ENCODE results near the gene SGIP1. TPM values are rescaled to one million over a fixed set of nuclear protein-coding genes. Genes with fewer than 3 reads are reported as not detected.

The SGIP1 gene
- total and polyA plus RNA-seq, 2 experiments from 2014 or later, result 3.3 to 8.8 TPM

GRCh38 chr1:66493731-66494130 lies 40.2 kb upstream of the SGIP1 start:
- Histone ChIP-seq H3K36me3 (no peaks in the 10 kb centered on the region), H3K9me3 (ENCODE audit: low read depth) (no peaks in the 10 kb centered on the region), H3K27me3 (no peaks in the 10 kb centered on the region), H3K4me1 (ENCODE audit: low read depth) (peaks cover 30% of the 10 kb centered on the region), H3K27ac (peak overlapping the region; percentile 75), H3K4me3 (no peak overlapping the region)
- no peak for DNase-seq (ENCODE audit: low read depth in 1 of 2, low spot score in 1 of 2)
- no peak for TF ChIP-seq CTCF (IDR thresholded peaks at IDR 0.05; ENCODE audit: low read depth, low read length)

GRCh38 chr1:66494482-66494881 lies 39.5 kb upstream of the SGIP1 start:
- Histone ChIP-seq H3K27ac (peak overlapping the region; percentile 75), H3K9me3 (ENCODE audit: low read depth) (no peaks in the 10 kb centered on the region), H3K4me3 (no peak overlapping the region), H3K27me3 (no peaks in the 10 kb centered on the region), H3K4me1 (ENCODE audit: low read depth) (peaks cover 33% of the 10 kb centered on the region), H3K36me3 (no peaks in the 10 kb centered on the region)
- DNase-seq (ENCODE audit: low read depth in 1 of 2, low spot score in 1 of 2), result peak in 1 of 2 donors; percentile 50
- no peak for TF ChIP-seq CTCF (IDR thresholded peaks at IDR 0.05; ENCODE audit: low read depth, low read length)

GRCh38 chr1:66495495-66495894 lies 38.5 kb upstream of the SGIP1 start:
- no peak overlapping the region for H3K4me3 ChIP-seq
- H3K4me1 ChIP-seq (ENCODE audit: low read depth), result peaks cover 25% of the 10 kb centered on the region
- no peaks in the 10 kb centered on the region for H3K27me3 ChIP-seq
- H3K27ac ChIP-seq, result no peak overlapping the region
- no peak for TF ChIP-seq CTCF (IDR thresholded peaks at IDR 0.05; ENCODE audit: low read depth, low read length)
- H3K36me3 ChIP-seq, result no peaks in the 10 kb centered on the region
- DNase-seq (ENCODE audit: low read depth in 1 of 2, low spot score in 1 of 2), result no peak
- no peaks in the 10 kb centered on the region for H3K9me3 ChIP-seq (ENCODE audit: low read depth)

- no peak for TF ChIP-seq CTCF (IDR thresholded peaks at IDR 0.05; ENCODE audit: low read depth, low read length)
These were observed 36.0 kb upstream of the SGIP1 start for GRCh38 chr1:66497910-66498309.

GRCh38 chr1:66500301-66500700 lies 33.7 kb upstream of the SGIP1 start:
- H3K4me3 ChIP-seq, result no peak overlapping the region
- H3K36me3 ChIP-seq, result no peaks in the 10 kb centered on the region
- no peak overlapping the region for H3K27ac ChIP-seq
- no peak for TF ChIP-seq CTCF (IDR thresholded peaks at IDR 0.05; ENCODE audit: low read depth, low read length)
- peaks cover 13% of the 10 kb centered on the region for H3K4me1 ChIP-seq (ENCODE audit: low read depth)
- DNase-seq (ENCODE audit: low read depth in 1 of 2, low spot score in 1 of 2), result no peak
- H3K9me3 ChIP-seq (ENCODE audit: low read depth), result no peaks in the 10 kb centered on the region
- H3K27me3 ChIP-seq, result no peaks in the 10 kb centered on the region

More at GRCh38 chr1:66497910-66498309, 36.0 kb upstream of the SGIP1 start:
- Histone ChIP-seq H3K4me3 (no peak overlapping the region), H3K36me3 (no peaks in the 10 kb centered on the region), H3K9me3 (ENCODE audit: low read depth) (no peaks in the 10 kb centered on the region), H3K4me1 (ENCODE audit: low read depth) (peaks cover 24% of the 10 kb centered on the region), H3K27me3 (no peaks in the 10 kb centered on the region), H3K27ac (no peak overlapping the region)
- DNase-seq (ENCODE audit: low read depth in 1 of 2, low spot score in 1 of 2), result no peak

GRCh38 chr1:66502086-66502485 lies 31.9 kb upstream of the SGIP1 start:
- TF ChIP-seq CTCF (IDR thresholded peaks at IDR 0.05; ENCODE audit: low read depth, low read length), result no peak
- Histone ChIP-seq H3K9me3 (ENCODE audit: low read depth) (no peaks in the 10 kb centered on the region), H3K27me3 (no peaks in the 10 kb centered on the region), H3K4me1 (ENCODE audit: low read depth) (peaks cover 21% of the 10 kb centered on the region), H3K4me3 (no peak overlapping the region), H3K36me3 (no peaks in the 10 kb centered on the region), H3K27ac (no peak overlapping the region)
- DNase-seq (ENCODE audit: low read depth in 1 of 2, low spot score in 1 of 2), result no peak
